Dedifferentiated amniotic fluid mesenchymal stem cell (primary cell): Measurements from ENCODE around the gene AP1G1.
A peak's percentile ranks its signal among the peaks of the same experiment; 100 is the strongest.
"Not testable (repeated sequence)": the region's sequence is repeated elsewhere in the genome, so short reads cannot be mapped to it uniquely, and the experiment has no call there.

Source experiments
- DNase-seq: peaks from one replicate; pipeline ENCODE4 v3.0.0-alpha.2; 2016; ENCODE audit errors: extremely low spot score

AP1G1 gene

GRCh38 chr16:71810155-71810530 is 1.5 kb upstream of the AP1G1 start:
- DNase-seq, result not testable (repeated sequence)

GRCh38 chr16:71807905-71808592 is 585 bp downstream of the AP1G1 start:
- DNase-seq, result no peak

GRCh38 chr16:71803305-71803690 is 5.3 kb downstream of the AP1G1 start:
- no peak for DNase-seq

GRCh38 chr16:71796501-71797097 is 12.0 kb downstream of the AP1G1 start:
- DNase-seq, result peak; percentile 24

- DNase-seq, result no peak
Measured at GRCh38 chr16:71794943-71795342, 13.7 kb downstream of the AP1G1 start.

- no peak for DNase-seq
Measured at GRCh38 chr16:71794018-71794417, 14.6 kb downstream of the AP1G1 start.

GRCh38 chr16:71792176-71792575 is 16.5 kb downstream of the AP1G1 start:
- DNase-seq, result no peak

GRCh38 chr16:71790329-71790728 is 18.3 kb downstream of the AP1G1 start:
- DNase-seq, result not testable (repeated sequence)

GRCh38 chr16:71789136-71789535 is 19.5 kb downstream of the AP1G1 start:
- no peak for DNase-seq

- no peak for DNase-seq
Measured at GRCh38 chr16:71788578-71788977, 20.1 kb downstream of the AP1G1 start.

GRCh38 chr16:71785143-71785542 is 23.5 kb downstream of the AP1G1 start:
- DNase-seq, result not testable (repeated sequence)

GRCh38 chr16:71784093-71784492 is 24.5 kb downstream of the AP1G1 start:
- DNase-seq, result no peak

- DNase-seq, result no peak
Measured at GRCh38 chr16:71781741-71782140, 26.9 kb downstream of the AP1G1 start.

- DNase-seq, result no peak
Measured at GRCh38 chr16:71780521-71781089, 28.0 kb downstream of the AP1G1 start.

GRCh38 chr16:71778780-71779179 is 29.9 kb downstream of the AP1G1 start:
- no peak for DNase-seq

GRCh38 chr16:71777329-71777728 is 31.3 kb downstream of the AP1G1 start:
- no peak for DNase-seq

GRCh38 chr16:71775949-71776348 is 32.7 kb downstream of the AP1G1 start:
- no peak for DNase-seq

- no peak for DNase-seq
Measured at GRCh38 chr16:71771571-71771970, 37.1 kb downstream of the AP1G1 start.

GRCh38 chr16:71769222-71769621 is 39.4 kb downstream of the AP1G1 start:
- DNase-seq, result no peak

GRCh38 chr16:71767060-71767900 is 41.4 kb downstream of the AP1G1 start:
- DNase-seq, result peak; percentile 15

- DNase-seq, result peak; percentile 34
Measured at GRCh38 chr16:71762186-71762585, 46.4 kb downstream of the AP1G1 start.

- no peak for DNase-seq
Measured at GRCh38 chr16:71761097-71761496, 47.5 kb downstream of the AP1G1 start.
